Measurements from ENCODE around the gene ZNF578. TPM values are rescaled to one million over a fixed set of nuclear protein-coding genes. Genes with fewer than 3 reads are reported as not detected.

The ZNF578 gene
- total and polyA plus RNA-seq, 10 of the 15 experiments (the other 5 are each of a cell fraction or from before 2014, with no cell fraction given), result 0.10 to 0.43 (median 0.16) TPM; not detected in 4

- in situ Hi-C loops (cut with MboI), result no loop called here
- FAIRE-seq, result no peak
- H3K9me3 ChIP-seq (replicated peaks; ENCODE audit: control insufficient read depth, insufficient read depth, low read length), result peaks cover 10% of the 10 kb centered on the region; the same call in 2 of the 3 replicates
Observed at GRCh38 chr19:52473655-52474350, 20.4 kb downstream of the ZNF578 start.

More at GRCh38 chr19:52473655-52474350, 20.4 kb downstream of the ZNF578 start:
- Histone ChIP-seq H3K36me3 (ENCODE audit: control insufficient read depth in 2 of 2, insufficient read depth in 2 of 2, low read length in 1 of 2) (no peaks in the 10 kb centered on the region), H3K4me3 (no peak overlapping the region), H3K79me2 (ENCODE audit: control insufficient read depth, insufficient read depth, low read length) (no peaks in the 10 kb centered on the region), H3K4me2 (ENCODE audit: control insufficient read depth, insufficient read depth) (no peak overlapping the region), H3K4me1 (ENCODE audit: control insufficient read depth, insufficient read depth, low read length) (no peaks in the 10 kb centered on the region), H3K9ac (ENCODE audit: control insufficient read depth, insufficient read depth, low read length) (no peak overlapping the region), H4K20me1 (ENCODE audit: control insufficient read depth, insufficient read depth) (no peaks in the 10 kb centered on the region), H3K27ac (ENCODE audit: control insufficient read depth, insufficient read depth) (no peak overlapping the region), H2AFZ (ENCODE audit: control insufficient read depth, low read depth, low read length) (no peak overlapping the region), H3K27me3 (replicated peaks in 1 of 2; ENCODE audit: control insufficient read depth in 2 of 2, insufficient read depth in 2 of 2, low read length in 1 of 2) (no peaks in the 10 kb centered on the region)
- ChIA-PET CTCF (no interaction called here), RAD21 (ENCODE audit: unreplicated experiment) (no interaction called here), SMC1A (ENCODE audit: uncharacterized antibody, unreplicated experiment) (no interaction called here), POLR2A (no interaction called here)
- DNase-seq (ENCODE audit: low read depth, low spot score) (no peak), ATAC-seq (no peak)
- no TSS peak for BruUV-seq (replicated peaks)
- WGBS (ENCODE audit: insufficient coverage, insufficient replicate concordance, low lambda C conversion rate, missing lambda C conversion rate), result 18% methylated on average over 3 of the region's 3 CpGs
- intact Hi-C loops (cut with micrococcal nuclease; ENCODE audit: unreplicated experiment), result no loop called here
- TF ChIP-seq HDGF (IDR thresholded peaks at IDR 0.05) (no peak), ZNF274 (IDR thresholded peaks at IDR 0.05; ENCODE audit: insufficient read depth, insufficient read length) (peak; percentile 85), NFXL1 (IDR thresholded peaks at IDR 0.05; ENCODE audit: borderline replicate concordance) (no peak), MXI1 (IDR thresholded peaks at IDR 0.05; ENCODE audit: low read depth, low read length) (no peak), CBX5 (IDR thresholded peaks at IDR 0.05; ENCODE audit: low read depth) (0 out of 2 replicates have a peak, but pooled peaks have one; percentile 40), NFYA (IDR thresholded peaks at IDR 0.05; ENCODE audit: borderline replicate concordance, low read depth, low read length) (no peak), POU2F2 (IDR thresholded peaks at IDR 0.05; ENCODE audit: borderline replicate concordance, low read depth, low read length) (no peak), EZH2 (IDR thresholded peaks at IDR 0.05; ENCODE audit: borderline replicate concordance, control insufficient read depth, low read depth, low read length) (no peak), ETV6 (conservative IDR thresholded peaks at IDR 0.05 in 1 of 2, IDR thresholded peaks at IDR 0.05 in 1 of 2; ENCODE audit: borderline replicate concordance in 1 of 2, low read depth in 1 of 2) (no peak), USF1 (IDR thresholded peaks at IDR 0.05; ENCODE audit: borderline replicate concordance, extremely low read length, insufficient read depth, low read depth, low read length) (no peak), IRF3 (IDR thresholded peaks at IDR 0.05) (no peak), RAD51 (IDR thresholded peaks at IDR 0.05) (no peak), SMARCA5 (IDR thresholded peaks at IDR 0.05) (no peak), SUPT20H (IDR thresholded peaks at IDR 0.05; ENCODE audit: borderline replicate concordance, control insufficient read depth, low read depth, low read length) (no peak), GABPA (IDR thresholded peaks at IDR 0.05; ENCODE audit: low read depth) (no peak), PML (IDR thresholded peaks at IDR 0.05; ENCODE audit: low read length) (no peak)
